WTC11 (cell line): Measurements from ENCODE around the gene GALK2. TPM values are rescaled to one million over a fixed set of nuclear protein-coding genes. Genes with fewer than 3 reads are reported as not detected.

Source experiments
- ATAC-seq: fragments of 200-7000 bp; cut with Tn5 transposase; 2 replicates; pipeline ENCODE4 v1.10.0; 2021; ENCODE audit warnings: mild to moderate bottlenecking, moderate library complexity
- CTCF ChIA-PET: fragments of 300-600 bp; sonication (Branson Sonifier 250); formaldehyde crosslinking; loops from one replicate; lab custom pipeline; 2021; ENCODE audit warnings: antibody characterized with exemption; lab: Charles Lee
- POLR2A ChIA-PET: fragments of 350-600 bp; sonication (Branson Sonifier 250); formaldehyde crosslinking; loops from one replicate; lab custom pipeline; 2021; ENCODE audit warnings: antibody characterized with exemption; lab: Charles Lee
- DNase-seq: peaks from one replicate; pipeline ENCODE4 v3.0.0; 2021; ENCODE audit warnings: low spot score
- H3K27ac Mint-ChIP-seq: 2 replicates; pipeline ENCODE4 v1.8.0; 2021; ENCODE audit warnings: mixed read lengths
- H3K27me3 Mint-ChIP-seq: 2 replicates; pipeline ENCODE4 v1.8.0; 2021; ENCODE audit warnings: low read depth, mild to moderate bottlenecking, moderate library complexity, mixed read lengths
- H3K36me3 Mint-ChIP-seq: 2 replicates; pipeline ENCODE4 v1.8.0; 2021; ENCODE audit warnings: mixed read lengths
- H3K4me1 Mint-ChIP-seq: 2 replicates; pipeline ENCODE4 v1.8.0; 2022; ENCODE audit warnings: mixed read lengths
- H3K4me3 Mint-ChIP-seq: 2 replicates; pipeline ENCODE4 v1.8.0; 2021; ENCODE audit warnings: mild to moderate bottlenecking, moderate library complexity, mixed read lengths
- H3K9me3 Mint-ChIP-seq: 2 replicates; pipeline ENCODE4 v1.8.0; 2021; ENCODE audit warnings: mixed read lengths
- CBFB ChIP-seq: sonication (generic); formaldehyde crosslinking; IDR thresholded peaks from 2 replicates; pipeline ENCODE4 v1.8.1; 2022; ENCODE audit warnings: mild to moderate bottlenecking, low read depth, missing genetic modification reagents
- EMX1 ChIP-seq: fragments of 250-450 bp; sonication (Bioruptor Pico); IDR thresholded peaks from 2 replicates; pipeline ENCODE4 v1.8.0; 2021; ENCODE audit warnings: mild to moderate bottlenecking
- FOXJ3 ChIP-seq: sonication (generic); formaldehyde crosslinking; IDR thresholded peaks from 2 replicates; pipeline ENCODE4 v1.9.0; 2021; ENCODE audit warnings: missing genetic modification reagents, mild to moderate bottlenecking, borderline replicate concordance
- FOXK1 ChIP-seq: sonication (generic); formaldehyde crosslinking; IDR thresholded peaks from 2 replicates; pipeline ENCODE4 v1.8.0; 2022; ENCODE audit warnings: mild to moderate bottlenecking, moderate library complexity, missing genetic modification reagents
- HMGA2 ChIP-seq: fragments of 250-450 bp; sonication (Bioruptor Pico); IDR thresholded peaks from 2 replicates; pipeline ENCODE4 v1.4.0; 2021; ENCODE audit warnings: mild to moderate bottlenecking, moderate library complexity
- NFYB ChIP-seq: sonication (generic); formaldehyde crosslinking; conservative IDR thresholded peaks from 2 replicates; pipeline ENCODE4 v1.8.0; 2022; ENCODE audit warnings: low read depth, missing genetic modification reagents
- NR1H2 ChIP-seq: sonication (generic); formaldehyde crosslinking; IDR thresholded peaks from 2 replicates; pipeline ENCODE4 v1.9.0; 2021; ENCODE audit warnings: mild to moderate bottlenecking, moderate library complexity, missing genetic modification reagents
- NR2C2 ChIP-seq: sonication (generic); formaldehyde crosslinking; IDR thresholded peaks from 2 replicates; pipeline ENCODE4 v1.8.0; 2022; ENCODE audit warnings: mild to moderate bottlenecking, missing genetic modification reagents
- PRRX2 ChIP-seq: fragments of 250-450 bp; sonication (Bioruptor Pico); IDR thresholded peaks from 2 replicates; pipeline ENCODE4 v1.8.0; 2021; ENCODE audit warnings: mild to moderate bottlenecking
- RELA ChIP-seq: sonication (generic); formaldehyde crosslinking; IDR thresholded peaks from 2 replicates; pipeline ENCODE4 v1.8.1; 2022; ENCODE audit warnings: missing genetic modification reagents, mild to moderate bottlenecking, borderline replicate concordance
- SMAD4 ChIP-seq: sonication (generic); formaldehyde crosslinking; IDR thresholded peaks from 2 replicates; pipeline ENCODE4 v1.8.0; 2022; ENCODE audit warnings: mild to moderate bottlenecking, missing genetic modification reagents
- TCF7 ChIP-seq: sonication (generic); formaldehyde crosslinking; IDR thresholded peaks from 2 replicates; pipeline ENCODE4 v1.8.0; 2022; ENCODE audit warnings: mild to moderate bottlenecking, low read depth, missing genetic modification reagents, moderate library complexity
- TP53 ChIP-seq: sonication (generic); formaldehyde crosslinking; IDR thresholded peaks from 2 replicates; pipeline ENCODE4 v1.8.1; 2023; ENCODE audit warnings: mild to moderate bottlenecking, missing genetic modification reagents
- ZBTB21 ChIP-seq: sonication (generic); formaldehyde crosslinking; IDR thresholded peaks from 2 replicates; pipeline ENCODE4 v1.8.1; 2023; ENCODE audit warnings: mild to moderate bottlenecking, missing genetic modification reagents, borderline replicate concordance
- ZNF219 ChIP-seq: sonication (generic); formaldehyde crosslinking; IDR thresholded peaks from 2 replicates; pipeline ENCODE4 v1.8.0; 2023; ENCODE audit warnings: missing genetic modification reagents, mild to moderate bottlenecking, borderline replicate concordance
- total RNA-seq: library from RNA; stranded (reverse); gene quantifications from 3 replicates; pipeline ENCODE4 v1.2.3, GENCODE V29; 2021
- TF ChIP-seq, protein P1 (sequence below): sonication (generic); formaldehyde crosslinking; IDR thresholded peaks from 2 replicates; pipeline ENCODE4 v1.8.1; 2022; ENCODE audit warnings: low read depth, missing genetic modification reagents, borderline replicate concordance
- TF ChIP-seq, protein P2 (sequence below): sonication (generic); formaldehyde crosslinking; IDR thresholded peaks from 2 replicates; pipeline ENCODE4 v1.8.1; 2023; ENCODE audit warnings: mild to moderate bottlenecking, missing genetic modification reagents, borderline replicate concordance
- TF ChIP-seq, protein P3 (sequence below): fragments of 250-450 bp; sonication (Bioruptor Pico); IDR thresholded peaks from 2 replicates; pipeline ENCODE4 v1.8.0; 2021; ENCODE audit warnings: mild to moderate bottlenecking
- TF ChIP-seq, protein P4 (sequence below): fragments of 250-450 bp; sonication (Bioruptor Pico); IDR thresholded peaks from 2 replicates; pipeline ENCODE4 v1.9.0; 2021; ENCODE audit warnings: mild to moderate bottlenecking
- TF ChIP-seq, protein P5 (sequence below): fragments of 250-450 bp; sonication (Bioruptor Pico); IDR thresholded peaks from 2 replicates; pipeline ENCODE4 v1.9.0; 2021; ENCODE audit warnings: mild to moderate bottlenecking
- TF ChIP-seq, protein P6 (sequence below): sonication (generic); formaldehyde crosslinking; IDR thresholded peaks from 2 replicates; pipeline ENCODE4 v1.8.1; 2022; ENCODE audit warnings: missing genetic modification reagents, borderline replicate concordance
- TF ChIP-seq, protein P7 (sequence below): fragments of 200-600 bp; IDR thresholded peaks from 2 replicates; pipeline ENCODE4 v1.8.0; 2022; ENCODE audit warnings: antibody characterized with exemption

Gene GALK2
- total RNA-seq, 1 experiment from 2014 or later, result 16.9 TPM

DNA sequence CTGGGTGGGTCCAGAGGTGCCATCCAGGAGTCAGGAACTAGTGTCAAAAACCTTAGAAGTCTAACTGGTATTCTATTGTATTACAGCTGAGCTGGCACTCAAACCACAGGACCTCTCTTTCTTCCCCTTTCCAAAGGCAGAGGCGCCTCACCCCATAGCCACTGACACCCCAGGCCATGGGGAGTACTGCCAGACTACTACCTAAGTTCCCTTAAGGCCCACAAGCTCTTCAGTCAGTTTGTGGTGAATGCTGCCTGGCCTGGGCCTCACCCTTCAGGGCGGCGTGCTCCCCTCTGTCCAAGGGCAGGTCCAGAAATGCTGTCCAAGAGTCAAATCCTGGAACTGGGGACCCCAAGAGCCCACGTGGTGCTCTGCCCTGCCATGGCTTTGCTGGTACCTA, 209.9 kb downstream of the GALK2 start:
- H3K4me3 Mint-ChIP-seq, result no peak overlapping the region
- no peaks in the 10 kb centered on the region for H3K9me3 Mint-ChIP-seq
- H3K4me1 Mint-ChIP-seq, result peaks cover 36% of the 10 kb centered on the region
- H3K27me3 Mint-ChIP-seq, result no peaks in the 10 kb centered on the region
- H3K36me3 Mint-ChIP-seq, result no peaks in the 10 kb centered on the region
- ChIA-PET POLR2A (no interaction called here), CTCF (no interaction called here)
- ATAC-seq (peak; percentile 53), DNase-seq (no peak)
- TF ChIP-seq HMGA2 (no peak), FOXJ3 (CRISPR knock-in tag) (no peak), TP53 (no peak), CBFB (no peak), NR2C2 (CRISPR knock-in tag) (no peak), FOXK1 (no peak), EMX1 (CRISPR knock-in tag) (no peak), SMAD4 (CRISPR knock-in tag) (no peak), PRRX2 (CRISPR knock-in tag) (no peak)
- TF ChIP-seq, protein P1, sequence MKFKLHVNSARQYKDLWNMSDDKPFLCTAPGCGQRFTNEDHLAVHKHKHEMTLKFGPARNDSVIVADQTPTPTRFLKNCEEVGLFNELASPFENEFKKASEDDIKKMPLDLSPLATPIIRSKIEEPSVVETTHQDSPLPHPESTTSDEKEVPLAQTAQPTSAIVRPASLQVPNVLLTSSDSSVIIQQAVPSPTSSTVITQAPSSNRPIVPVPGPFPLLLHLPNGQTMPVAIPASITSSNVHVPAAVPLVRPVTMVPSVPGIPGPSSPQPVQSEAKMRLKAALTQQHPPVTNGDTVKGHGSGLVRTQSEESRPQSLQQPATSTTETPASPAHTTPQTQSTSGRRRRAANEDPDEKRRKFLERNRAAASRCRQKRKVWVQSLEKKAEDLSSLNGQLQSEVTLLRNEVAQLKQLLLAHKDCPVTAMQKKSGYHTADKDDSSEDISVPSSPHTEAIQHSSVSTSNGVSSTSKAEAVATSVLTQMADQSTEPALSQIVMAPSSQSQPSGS (CRISPR knock-in tag), result no peak
- TF ChIP-seq, protein P2, sequence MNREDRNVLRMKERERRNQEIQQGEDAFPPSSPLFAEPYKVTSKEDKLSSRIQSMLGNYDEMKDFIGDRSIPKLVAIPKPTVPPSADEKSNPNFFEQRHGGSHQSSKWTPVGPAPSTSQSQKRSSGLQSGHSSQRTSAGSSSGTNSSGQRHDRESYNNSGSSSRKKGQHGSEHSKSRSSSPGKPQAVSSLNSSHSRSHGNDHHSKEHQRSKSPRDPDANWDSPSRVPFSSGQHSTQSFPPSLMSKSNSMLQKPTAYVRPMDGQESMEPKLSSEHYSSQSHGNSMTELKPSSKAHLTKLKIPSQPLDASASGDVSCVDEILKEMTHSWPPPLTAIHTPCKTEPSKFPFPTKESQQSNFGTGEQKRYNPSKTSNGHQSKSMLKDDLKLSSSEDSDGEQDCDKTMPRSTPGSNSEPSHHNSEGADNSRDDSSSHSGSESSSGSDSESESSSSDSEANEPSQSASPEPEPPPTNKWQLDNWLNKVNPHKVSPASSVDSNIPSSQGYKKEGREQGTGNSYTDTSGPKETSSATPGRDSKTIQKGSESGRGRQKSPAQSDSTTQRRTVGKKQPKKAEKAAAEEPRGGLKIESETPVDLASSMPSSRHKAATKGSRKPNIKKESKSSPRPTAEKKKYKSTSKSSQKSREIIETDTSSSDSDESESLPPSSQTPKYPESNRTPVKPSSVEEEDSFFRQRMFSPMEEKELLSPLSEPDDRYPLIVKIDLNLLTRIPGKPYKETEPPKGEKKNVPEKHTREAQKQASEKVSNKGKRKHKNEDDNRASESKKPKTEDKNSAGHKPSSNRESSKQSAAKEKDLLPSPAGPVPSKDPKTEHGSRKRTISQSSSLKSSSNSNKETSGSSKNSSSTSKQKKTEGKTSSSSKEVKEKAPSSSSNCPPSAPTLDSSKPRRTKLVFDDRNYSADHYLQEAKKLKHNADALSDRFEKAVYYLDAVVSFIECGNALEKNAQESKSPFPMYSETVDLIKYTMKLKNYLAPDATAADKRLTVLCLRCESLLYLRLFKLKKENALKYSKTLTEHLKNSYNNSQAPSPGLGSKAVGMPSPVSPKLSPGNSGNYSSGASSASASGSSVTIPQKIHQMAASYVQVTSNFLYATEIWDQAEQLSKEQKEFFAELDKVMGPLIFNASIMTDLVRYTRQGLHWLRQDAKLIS (CRISPR knock-in tag), result no peak
- TF ChIP-seq, protein P3, sequence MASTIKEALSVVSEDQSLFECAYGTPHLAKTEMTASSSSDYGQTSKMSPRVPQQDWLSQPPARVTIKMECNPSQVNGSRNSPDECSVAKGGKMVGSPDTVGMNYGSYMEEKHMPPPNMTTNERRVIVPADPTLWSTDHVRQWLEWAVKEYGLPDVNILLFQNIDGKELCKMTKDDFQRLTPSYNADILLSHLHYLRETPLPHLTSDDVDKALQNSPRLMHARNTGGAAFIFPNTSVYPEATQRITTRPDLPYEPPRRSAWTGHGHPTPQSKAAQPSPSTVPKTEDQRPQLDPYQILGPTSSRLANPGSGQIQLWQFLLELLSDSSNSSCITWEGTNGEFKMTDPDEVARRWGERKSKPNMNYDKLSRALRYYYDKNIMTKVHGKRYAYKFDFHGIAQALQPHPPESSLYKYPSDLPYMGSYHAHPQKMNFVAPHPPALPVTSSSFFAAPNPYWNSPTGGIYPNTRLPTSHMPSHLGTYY, result no peak
- TF ChIP-seq, protein P4, sequence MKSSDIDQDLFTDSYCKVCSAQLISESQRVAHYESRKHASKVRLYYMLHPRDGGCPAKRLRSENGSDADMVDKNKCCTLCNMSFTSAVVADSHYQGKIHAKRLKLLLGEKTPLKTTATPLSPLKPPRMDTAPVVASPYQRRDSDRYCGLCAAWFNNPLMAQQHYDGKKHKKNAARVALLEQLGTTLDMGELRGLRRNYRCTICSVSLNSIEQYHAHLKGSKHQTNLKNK (CRISPR knock-in tag), result no peak
- TF ChIP-seq, protein P5, sequence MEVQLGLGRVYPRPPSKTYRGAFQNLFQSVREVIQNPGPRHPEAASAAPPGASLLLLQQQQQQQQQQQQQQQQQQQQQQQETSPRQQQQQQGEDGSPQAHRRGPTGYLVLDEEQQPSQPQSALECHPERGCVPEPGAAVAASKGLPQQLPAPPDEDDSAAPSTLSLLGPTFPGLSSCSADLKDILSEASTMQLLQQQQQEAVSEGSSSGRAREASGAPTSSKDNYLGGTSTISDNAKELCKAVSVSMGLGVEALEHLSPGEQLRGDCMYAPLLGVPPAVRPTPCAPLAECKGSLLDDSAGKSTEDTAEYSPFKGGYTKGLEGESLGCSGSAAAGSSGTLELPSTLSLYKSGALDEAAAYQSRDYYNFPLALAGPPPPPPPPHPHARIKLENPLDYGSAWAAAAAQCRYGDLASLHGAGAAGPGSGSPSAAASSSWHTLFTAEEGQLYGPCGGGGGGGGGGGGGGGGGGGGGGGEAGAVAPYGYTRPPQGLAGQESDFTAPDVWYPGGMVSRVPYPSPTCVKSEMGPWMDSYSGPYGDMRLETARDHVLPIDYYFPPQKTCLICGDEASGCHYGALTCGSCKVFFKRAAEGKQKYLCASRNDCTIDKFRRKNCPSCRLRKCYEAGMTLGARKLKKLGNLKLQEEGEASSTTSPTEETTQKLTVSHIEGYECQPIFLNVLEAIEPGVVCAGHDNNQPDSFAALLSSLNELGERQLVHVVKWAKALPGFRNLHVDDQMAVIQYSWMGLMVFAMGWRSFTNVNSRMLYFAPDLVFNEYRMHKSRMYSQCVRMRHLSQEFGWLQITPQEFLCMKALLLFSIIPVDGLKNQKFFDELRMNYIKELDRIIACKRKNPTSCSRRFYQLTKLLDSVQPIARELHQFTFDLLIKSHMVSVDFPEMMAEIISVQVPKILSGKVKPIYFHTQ, result no peak
- H3K27ac Mint-ChIP-seq, result no peak overlapping the region; the same call in 1 of the 2 replicates

DNA sequence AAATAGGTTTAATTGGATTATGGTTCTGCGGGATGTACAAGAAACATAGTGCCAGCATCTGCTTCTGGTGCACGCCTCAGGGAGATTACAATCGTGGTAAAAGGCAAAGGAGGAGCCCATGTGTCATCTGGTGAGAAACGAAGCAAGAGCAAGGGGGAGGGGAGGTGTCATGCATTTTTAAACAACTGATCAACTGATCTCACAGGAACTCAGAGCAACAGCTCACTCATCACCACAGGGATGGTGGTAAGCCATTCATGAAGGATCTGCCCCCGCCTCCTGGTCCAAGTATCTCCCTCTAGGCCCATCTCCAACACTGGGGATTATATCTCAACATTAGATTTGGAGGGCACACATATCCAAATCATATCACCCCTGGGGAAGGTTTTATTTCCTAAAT, 210.9 kb downstream of the GALK2 start:
- ChIA-PET POLR2A (no interaction called here), CTCF (interaction anchor here (0.6 kb wide), 1 partner anchor 62 kb away, joined by 3 read pairs; no protein-coding TSS in a partner anchor)
- Mint-ChIP-seq H3K4me3 (no peak overlapping the region), H3K9me3 (no peaks in the 10 kb centered on the region), H3K36me3 (no peaks in the 10 kb centered on the region), H3K4me1 (peaks cover 38% of the 10 kb centered on the region)
- TF ChIP-seq, protein P6, sequence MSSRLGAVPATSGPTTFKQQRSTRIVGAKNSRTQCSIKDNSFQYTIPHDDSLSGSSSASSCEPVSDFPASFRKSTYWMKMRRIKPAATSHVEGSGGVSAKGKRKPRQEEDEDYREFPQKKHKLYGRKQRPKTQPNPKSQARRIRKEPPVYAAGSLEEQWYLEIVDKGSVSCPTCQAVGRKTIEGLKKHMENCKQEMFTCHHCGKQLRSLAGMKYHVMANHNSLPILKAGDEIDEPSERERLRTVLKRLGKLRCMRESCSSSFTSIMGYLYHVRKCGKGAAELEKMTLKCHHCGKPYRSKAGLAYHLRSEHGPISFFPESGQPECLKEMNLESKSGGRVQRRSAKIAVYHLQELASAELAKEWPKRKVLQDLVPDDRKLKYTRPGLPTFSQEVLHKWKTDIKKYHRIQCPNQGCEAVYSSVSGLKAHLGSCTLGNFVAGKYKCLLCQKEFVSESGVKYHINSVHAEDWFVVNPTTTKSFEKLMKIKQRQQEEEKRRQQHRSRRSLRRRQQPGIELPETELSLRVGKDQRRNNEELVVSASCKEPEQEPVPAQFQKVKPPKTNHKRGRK (CRISPR knock-in tag), result no peak
- TF ChIP-seq, protein P7, sequence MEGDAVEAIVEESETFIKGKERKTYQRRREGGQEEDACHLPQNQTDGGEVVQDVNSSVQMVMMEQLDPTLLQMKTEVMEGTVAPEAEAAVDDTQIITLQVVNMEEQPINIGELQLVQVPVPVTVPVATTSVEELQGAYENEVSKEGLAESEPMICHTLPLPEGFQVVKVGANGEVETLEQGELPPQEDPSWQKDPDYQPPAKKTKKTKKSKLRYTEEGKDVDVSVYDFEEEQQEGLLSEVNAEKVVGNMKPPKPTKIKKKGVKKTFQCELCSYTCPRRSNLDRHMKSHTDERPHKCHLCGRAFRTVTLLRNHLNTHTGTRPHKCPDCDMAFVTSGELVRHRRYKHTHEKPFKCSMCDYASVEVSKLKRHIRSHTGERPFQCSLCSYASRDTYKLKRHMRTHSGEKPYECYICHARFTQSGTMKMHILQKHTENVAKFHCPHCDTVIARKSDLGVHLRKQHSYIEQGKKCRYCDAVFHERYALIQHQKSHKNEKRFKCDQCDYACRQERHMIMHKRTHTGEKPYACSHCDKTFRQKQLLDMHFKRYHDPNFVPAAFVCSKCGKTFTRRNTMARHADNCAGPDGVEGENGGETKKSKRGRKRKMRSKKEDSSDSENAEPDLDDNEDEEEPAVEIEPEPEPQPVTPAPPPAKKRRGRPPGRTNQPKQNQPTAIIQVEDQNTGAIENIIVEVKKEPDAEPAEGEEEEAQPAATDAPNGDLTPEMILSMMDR, result no peak
- TF ChIP-seq ZNF219 (CRISPR knock-in tag), result no peak
- no peak for TF ChIP-seq ZBTB21 (CRISPR knock-in tag)
- TF ChIP-seq HMGA2, result no peak
- TF ChIP-seq RELA (CRISPR knock-in tag), result no peak
- no peak for TF ChIP-seq NFYB (CRISPR knock-in tag)
- TF ChIP-seq TCF7 (CRISPR knock-in tag), result no peak
- no peak for TF ChIP-seq NR1H2 (CRISPR knock-in tag)
- TF ChIP-seq, all 79 proteins: peak for 0
- no peaks in the 10 kb centered on the region for H3K27me3 Mint-ChIP-seq
- ATAC-seq (peak; percentile 79), DNase-seq (no peak)
- H3K27ac Mint-ChIP-seq, result no peak overlapping the region
